Measurements from ENCODE around the gene C22orf39.

C22orf39 gene

GRCh38 chr22:19473578-19473977 lies 26.1 kb upstream of the C22orf39 start:
- H3K4me2 ChIP-seq (ENCODE audit: low read length) = no peak overlapping the region
- no peak overlapping the region for H3K4me3 ChIP-seq (ENCODE audit: low read length)
- no peaks in the 10 kb centered on the region for H3K9me2 ChIP-seq (replicated peaks; ENCODE audit: control insufficient read depth, low read length)
- no peaks in the 10 kb centered on the region for H3F3A ChIP-seq (ENCODE audit: control insufficient read depth, insufficient read depth)
- H3K9me3 ChIP-seq (ENCODE audit: control insufficient read depth, insufficient read depth, low read length) = no peaks in the 10 kb centered on the region
- H3K36me3 ChIP-seq (ENCODE audit: control insufficient read depth, low read length) = peaks cover 76% of the 10 kb centered on the region
- TF ChIP-seq EZH2phosphoT487 (IDR thresholded peaks at IDR 0.05; ENCODE audit: borderline replicate concordance, low read length) = no peak
- TF ChIP-seq, protein P1, sequence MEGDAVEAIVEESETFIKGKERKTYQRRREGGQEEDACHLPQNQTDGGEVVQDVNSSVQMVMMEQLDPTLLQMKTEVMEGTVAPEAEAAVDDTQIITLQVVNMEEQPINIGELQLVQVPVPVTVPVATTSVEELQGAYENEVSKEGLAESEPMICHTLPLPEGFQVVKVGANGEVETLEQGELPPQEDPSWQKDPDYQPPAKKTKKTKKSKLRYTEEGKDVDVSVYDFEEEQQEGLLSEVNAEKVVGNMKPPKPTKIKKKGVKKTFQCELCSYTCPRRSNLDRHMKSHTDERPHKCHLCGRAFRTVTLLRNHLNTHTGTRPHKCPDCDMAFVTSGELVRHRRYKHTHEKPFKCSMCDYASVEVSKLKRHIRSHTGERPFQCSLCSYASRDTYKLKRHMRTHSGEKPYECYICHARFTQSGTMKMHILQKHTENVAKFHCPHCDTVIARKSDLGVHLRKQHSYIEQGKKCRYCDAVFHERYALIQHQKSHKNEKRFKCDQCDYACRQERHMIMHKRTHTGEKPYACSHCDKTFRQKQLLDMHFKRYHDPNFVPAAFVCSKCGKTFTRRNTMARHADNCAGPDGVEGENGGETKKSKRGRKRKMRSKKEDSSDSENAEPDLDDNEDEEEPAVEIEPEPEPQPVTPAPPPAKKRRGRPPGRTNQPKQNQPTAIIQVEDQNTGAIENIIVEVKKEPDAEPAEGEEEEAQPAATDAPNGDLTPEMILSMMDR (IDR thresholded peaks at IDR 0.05; ENCODE audit: low read depth, low read length, poor library complexity, severe bottlenecking) = no peak
- peaks cover 11% of the 10 kb centered on the region; the same call in 1 of the 2 replicates for H4K20me1 ChIP-seq (ENCODE audit: control insufficient read depth, insufficient read depth, low read depth, low read length)
- H3K27me3 ChIP-seq (ENCODE audit: control insufficient read depth, low read length) = no peaks in the 10 kb centered on the region
- H3K4me1 ChIP-seq (ENCODE audit: control insufficient read depth, low read length) = peaks cover 11% of the 10 kb centered on the region
- H3K27ac ChIP-seq (ENCODE audit: low read depth, low read length) = no peak overlapping the region
- H3K79me2 ChIP-seq (ENCODE audit: control insufficient read depth, low read length) = peaks cover 53% of the 10 kb centered on the region

DNA sequence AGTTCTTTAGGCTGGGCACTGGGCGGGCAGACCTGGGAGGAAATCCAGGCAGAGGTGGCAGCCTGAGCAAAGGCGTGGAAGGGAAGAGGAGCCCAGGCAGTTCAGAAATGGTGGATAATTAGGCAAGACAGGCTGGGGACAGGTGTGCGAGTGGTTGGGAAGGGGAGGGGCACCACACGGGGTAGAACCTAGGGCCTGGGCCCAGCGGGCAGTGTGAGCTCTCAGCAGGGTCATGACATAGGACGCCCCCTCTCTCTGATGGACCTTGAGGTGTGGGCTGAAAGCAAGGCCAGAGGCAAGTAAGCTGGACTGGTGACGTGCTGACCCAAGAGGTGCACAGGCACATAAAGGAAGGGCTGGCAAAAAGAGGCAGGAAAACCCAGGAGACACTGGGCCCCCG lies 24.7 kb upstream of the C22orf39 start:
- Histone ChIP-seq H3K36me3 (ENCODE audit: control insufficient read depth, low read length) (peaks cover 88% of the 10 kb centered on the region), H3K4me1 (ENCODE audit: control insufficient read depth, low read length) (peaks cover 3% of the 10 kb centered on the region), H3K4me2 (ENCODE audit: low read length) (no peak overlapping the region), H3K27me3 (ENCODE audit: control insufficient read depth, low read length) (no peaks in the 10 kb centered on the region), H3K27ac (ENCODE audit: low read depth, low read length) (no peak overlapping the region), H3K79me2 (ENCODE audit: control insufficient read depth, low read length) (peaks cover 39% of the 10 kb centered on the region), H3K9me2 (replicated peaks; ENCODE audit: control insufficient read depth, low read length) (no peaks in the 10 kb centered on the region), H3F3A (ENCODE audit: control insufficient read depth, insufficient read depth) (no peaks in the 10 kb centered on the region), H3K4me3 (ENCODE audit: low read length) (no peak overlapping the region), H4K20me1 (ENCODE audit: control insufficient read depth, insufficient read depth, low read depth, low read length) (peaks cover 6% of the 10 kb centered on the region; the same call in 1 of the 2 replicates), H3K9me3 (ENCODE audit: control insufficient read depth, insufficient read depth, low read length) (no peaks in the 10 kb centered on the region)
- TF ChIP-seq EZH2phosphoT487 (IDR thresholded peaks at IDR 0.05; ENCODE audit: borderline replicate concordance, low read length) = no peak
- TF ChIP-seq, protein P1 (IDR thresholded peaks at IDR 0.05; ENCODE audit: low read depth, low read length, poor library complexity, severe bottlenecking) = no peak

GRCh38 chr22:19471572-19471971 lies 24.1 kb upstream of the C22orf39 start:
- H3K36me3 ChIP-seq (ENCODE audit: control insufficient read depth, low read length) = peaks cover 92% of the 10 kb centered on the region
- no peak overlapping the region for H3K27ac ChIP-seq (ENCODE audit: low read depth, low read length)
- H3F3A ChIP-seq (ENCODE audit: control insufficient read depth, insufficient read depth) = no peaks in the 10 kb centered on the region
- H3K27me3 ChIP-seq (ENCODE audit: control insufficient read depth, low read length) = no peaks in the 10 kb centered on the region
- no peaks in the 10 kb centered on the region for H3K4me1 ChIP-seq (ENCODE audit: control insufficient read depth, low read length)
- TF ChIP-seq EZH2phosphoT487 (IDR thresholded peaks at IDR 0.05; ENCODE audit: borderline replicate concordance, low read length) = no peak
- TF ChIP-seq, protein P1 (IDR thresholded peaks at IDR 0.05; ENCODE audit: low read depth, low read length, poor library complexity, severe bottlenecking) = no peak
- H3K79me2 ChIP-seq (ENCODE audit: control insufficient read depth, low read length) = peaks cover 34% of the 10 kb centered on the region
- H3K4me2 ChIP-seq (ENCODE audit: low read length) = no peak overlapping the region
- no peak overlapping the region for H3K4me3 ChIP-seq (ENCODE audit: low read length)
- peaks cover 3% of the 10 kb centered on the region; the same call in 1 of the 2 replicates for H4K20me1 ChIP-seq (ENCODE audit: control insufficient read depth, insufficient read depth, low read depth, low read length)
- H3K9me3 ChIP-seq (ENCODE audit: control insufficient read depth, insufficient read depth, low read length) = no peaks in the 10 kb centered on the region
- H3K9me2 ChIP-seq (replicated peaks; ENCODE audit: control insufficient read depth, low read length) = no peaks in the 10 kb centered on the region
